Left ventricle myocardium inferior (tissue), 1 donor: ENCODE results near the gene EFR3B. TPM values are rescaled to one million over a fixed set of nuclear protein-coding genes. Genes with fewer than 3 reads are reported as not detected.
A peak's percentile ranks its signal among the peaks of the same experiment; 100 is the strongest.

ENCODE experiments used
- DNase-seq: peaks from one replicate; pipeline ENCODE4 v3.0.0-alpha.2; 2020
- H3K27ac ChIP-seq: fragments of 200-600 bp; replicated peaks from 2 replicates; pipeline ENCODE4 v1.8.0; 2021
- H3K27me3 ChIP-seq: fragments of 200-600 bp; 2 replicates; pipeline ENCODE4 v1.8.0; 2021; ENCODE audit warnings: low read depth
- H3K36me3 ChIP-seq: fragments of 200-600 bp; 2 replicates; pipeline ENCODE4 v1.8.0; 2021
- H3K4me1 ChIP-seq: fragments of 200-600 bp; 2 replicates; pipeline ENCODE4 v1.8.0; 2021
- H3K4me3 ChIP-seq: fragments of 200-600 bp; 2 replicates; pipeline ENCODE4 v1.8.0; 2021; ENCODE audit warnings: mild to moderate bottlenecking, moderate library complexity
- H3K9me3 ChIP-seq: fragments of 200-600 bp; replicated peaks from 2 replicates; pipeline ENCODE4 v1.8.0; 2021
- CTCF ChIP-seq: fragments of 200-600 bp; IDR thresholded peaks from 2 replicates; pipeline ENCODE4 v1.8.0; 2021; ENCODE audit warnings: antibody characterized with exemption, mild to moderate bottlenecking, borderline replicate concordance
- intact Hi-C: fragments of 100-400 bp; cut with micrococcal nuclease; formaldehyde crosslinking; loops from one replicate; pipeline ENCODE4 v1.11.0; 2022
- total RNA-seq: library from RNA; stranded (reverse); fragmentation: NEBNext Ultra II Directional; extraction: Animal tissue kit (Norgen Biotek cat#: 25700); gene quantifications from one replicate; pipeline ENCODE4 v1.2.1, GENCODE V29; 2021
- donor health status: DM: no; HTN: yes; CAD: no; lungs with severe emphysema.

Gene EFR3B
- total RNA-seq, 1 donor from 2014 or later: 8.7 TPM

- H3K9me3 ChIP-seq: no peaks in the 10 kb centered on the region
- no peak overlapping the region for H3K27ac ChIP-seq
- intact Hi-C loops: no loop called here
- H3K36me3 ChIP-seq: no peaks in the 10 kb centered on the region
- no peak for DNase-seq
- no peaks in the 10 kb centered on the region for H3K27me3 ChIP-seq
- TF ChIP-seq CTCF: no peak
- peaks cover 26% of the 10 kb centered on the region for H3K4me1 ChIP-seq
- H3K4me3 ChIP-seq: peak overlapping the region; percentile 96
Observed at GRCh38 chr2:25043241-25043867, 1.5 kb downstream of the EFR3B start.

GRCh38 chr2:25044011-25044410, 2.1 kb downstream of the EFR3B start:
- DNase-seq: no peak
- intact Hi-C loops: no loop called here
- H3K27me3 ChIP-seq: no peaks in the 10 kb centered on the region

GRCh38 chr2:25044990-25045389, 3.1 kb downstream of the EFR3B start:
- no peak for DNase-seq
- Histone ChIP-seq H3K4me1 (peaks cover 26% of the 10 kb centered on the region), H3K27ac (no peak overlapping the region), H3K4me3 (no peak overlapping the region), H3K27me3 (no peaks in the 10 kb centered on the region), H3K9me3 (no peaks in the 10 kb centered on the region), H3K36me3 (no peaks in the 10 kb centered on the region)
- TF ChIP-seq CTCF: no peak
- intact Hi-C loops: no loop called here

More at GRCh38 chr2:25044011-25044410, 2.1 kb downstream of the EFR3B start:
- Histone ChIP-seq H3K9me3 (no peaks in the 10 kb centered on the region), H3K4me3 (no peak overlapping the region), H3K27ac (no peak overlapping the region), H3K4me1 (peaks cover 26% of the 10 kb centered on the region), H3K36me3 (no peaks in the 10 kb centered on the region)
- no peak for TF ChIP-seq CTCF

- TF ChIP-seq CTCF: no peak
Observed at GRCh38 chr2:25049422-25049821, 7.5 kb downstream of the EFR3B start.

GRCh38 chr2:25050128-25050527, 8.3 kb downstream of the EFR3B start:
- Histone ChIP-seq H3K27me3 (no peaks in the 10 kb centered on the region), H3K36me3 (no peaks in the 10 kb centered on the region), H3K4me3 (no peak overlapping the region), H3K27ac (no peak overlapping the region), H3K9me3 (no peaks in the 10 kb centered on the region), H3K4me1 (peaks cover 6% of the 10 kb centered on the region)
- TF ChIP-seq CTCF: no peak
- DNase-seq: no peak
- intact Hi-C loops: no loop called here

More at GRCh38 chr2:25049422-25049821, 7.5 kb downstream of the EFR3B start:
- intact Hi-C loops: no loop called here
- Histone ChIP-seq H3K4me1 (peaks cover 6% of the 10 kb centered on the region), H3K27ac (no peak overlapping the region), H3K9me3 (no peaks in the 10 kb centered on the region), H3K4me3 (no peak overlapping the region), H3K27me3 (no peaks in the 10 kb centered on the region), H3K36me3 (no peaks in the 10 kb centered on the region)
- DNase-seq: no peak
